Naive thymus-derived CD8-positive, alpha-beta T cell (primary cell): ENCODE results near the gene KRTAP12-1. TPM values are rescaled to one million over a fixed set of nuclear protein-coding genes. Genes with fewer than 3 reads are reported as not detected.
A peak's percentile ranks its signal among the peaks of the same experiment; 100 is the strongest.

ENCODE experiments used
- ATAC-seq, 2 donors: fragments of 150-1000 bp; cut with Tn5 transposase in 1 of 2; sonication (Bioruptor Pico), chemical (Tn5 transposase) in 1 of 2; 1 replicate in 1 of 2; 2 replicates in 1 of 2; pipeline ENCODE4 v1.10.0; 2021; ENCODE audit warnings: mild to moderate bottlenecking in 2 of 2, moderate library complexity in 2 of 2
- POLR2A ChIA-PET: fragments of 350-600 bp; sonication (Branson Sonifier 250); formaldehyde crosslinking; loops from one replicate; lab custom pipeline; 2021; ENCODE audit warnings: antibody characterized with exemption; lab: Charles Lee
- DNase-seq, 10 donors: peaks; one replicate each; pipeline versions ENCODE4 v3.0.0 to v3.0.0-alpha.2; 2020 to 2022
- H3K27ac Mint-ChIP-seq, 10 donors: one replicate each; pipeline ENCODE4 v1.8.0; 2020 to 2022; ENCODE audit warnings: mild to moderate bottlenecking in 10 of 10, mixed read lengths in 10 of 10, moderate library complexity in 4 of 10, inconsistent platforms in 1 of 10
- H3K27me3 Mint-ChIP-seq, 5 donors: one replicate each; pipeline ENCODE4 v1.8.0; 2021 to 2022; ENCODE audit warnings: mixed read lengths in 5 of 5
- H3K36me3 Mint-ChIP-seq, 3 donors: one replicate each; pipeline ENCODE4 v1.8.0; 2020 to 2022; ENCODE audit warnings: mixed read lengths in 3 of 3, mild to moderate bottlenecking in 2 of 3, inconsistent platforms in 1 of 3
- H3K4me1 Mint-ChIP-seq, 4 donors: one replicate each; pipeline ENCODE4 v1.8.0; 2021 to 2022; ENCODE audit warnings: mixed read lengths in 4 of 4
- H3K4me3 Mint-ChIP-seq, 10 donors: one replicate each; pipeline ENCODE4 v1.8.0; 2020 to 2022; ENCODE audit warnings: mild to moderate bottlenecking in 10 of 10, mixed read lengths in 10 of 10, moderate library complexity in 6 of 10, inconsistent platforms in 1 of 10
- H3K9me3 Mint-ChIP-seq, 9 donors: one replicate each; pipeline ENCODE4 v1.8.0; 2020 to 2022; ENCODE audit warnings: mixed read lengths in 9 of 9, mild to moderate bottlenecking in 3 of 9, inconsistent platforms in 1 of 9, moderate library complexity in 1 of 9
- polyA plus RNA-seq, 3 donors: library from polyadenylated mRNA; unstranded; fragments of 300-500 nt; fragmentation: Illumina TruSeq; gene quantifications; one replicate each; pipeline ENCODE4 v1.2.3, GENCODE V29; 2021
- total RNA-seq, 8 experiments: library from RNA in 2 of 8; stranded (reverse) in 2 of 8; gene quantifications; one replicate each; pipeline ENCODE4 v1.2.3 and lab custom pipeline; 2021 to 2026

Gene KRTAP12-1
- total and polyA plus RNA-seq, 5 experiments from 2014 or later: not detected

- DNase-seq (peak in 1 of 10 donors; percentile 15), ATAC-seq (no peak)
- Mint-ChIP-seq H3K4me1 (peaks cover 21 to 48% (median 37%) of the 10 kb centered on the region in 4 donors), H3K9me3 (peaks cover 0 to 16% (median 5%) of the 10 kb centered on the region in 9 donors), H3K27ac (peak overlapping the region in 3 of 10 donors; percentile 10 to 57 (median 34)), H3K36me3 (peaks cover 5 to 7% (median 7%) of the 10 kb centered on the region in 3 donors), H3K27me3 (peaks cover 43 to 100% (median 60%) of the 10 kb centered on the region in 5 donors), H3K4me3 (peak overlapping the region in 8 of 10 donors; percentile 39 to 80 (median 71))
- POLR2A ChIA-PET: interaction anchor here (1.0 to 1.2 kb wide), 3 partner anchors 13 to 163 kb away, joined by 3 to 5 read pairs (median 4); no protein-coding TSS in a partner anchor
Measured at GRCh38 chr21:44710294-44710665, 28.3 kb upstream of the KRTAP12-1 start.

- Mint-ChIP-seq H3K36me3 (peaks cover 7 to 8% (median 7%) of the 10 kb centered on the region in 3 donors), H3K9me3 (peaks cover 0 to 22% (median 8%) of the 10 kb centered on the region in 9 donors), H3K4me1 (peaks cover 18 to 42% (median 33%) of the 10 kb centered on the region in 4 donors), H3K27me3 (peaks cover 42 to 100% (median 61%) of the 10 kb centered on the region in 5 donors), H3K4me3 (peak overlapping the region; percentile 1 to 79 (median 67)), H3K27ac (peak overlapping the region in 5 of 10 donors; percentile 9 to 70 (median 51))
- POLR2A ChIA-PET: interaction anchor here (1.0 to 1.2 kb wide), 2 partner anchors 14 to 162 kb away, joined by 4 to 5 read pairs; no protein-coding TSS in a partner anchor
- DNase-seq (peak in 3 of 10 donors; percentile 18 to 36 (median 21)), ATAC-seq (peak; percentile 64 to 74)
Measured at GRCh38 chr21:44709426-44710293, 27.7 kb upstream of the KRTAP12-1 start.

- peaks cover 14 to 40% (median 31%) of the 10 kb centered on the region in 4 donors for H3K4me1 Mint-ChIP-seq
- peak overlapping the region in 9 of 10 donors; percentile 1 to 79 (median 67) for H3K4me3 Mint-ChIP-seq
- POLR2A ChIA-PET: interaction anchor here (1.0 to 1.2 kb wide), 3 partner anchors 9 to 161 kb away, joined by 3 to 5 read pairs (median 4); no protein-coding TSS in a partner anchor
- H3K9me3 Mint-ChIP-seq: peaks cover 0 to 26% (median 8%) of the 10 kb centered on the region in 9 donors
- ATAC-seq: no peak
- H3K27me3 Mint-ChIP-seq: peaks cover 45 to 100% (median 61%) of the 10 kb centered on the region in 5 donors
- H3K27ac Mint-ChIP-seq: peak overlapping the region in 4 of 10 donors; percentile 16 to 70 (median 52)
- no peak for DNase-seq
- peaks cover 7 to 8% (median 7%) of the 10 kb centered on the region in 3 donors for H3K36me3 Mint-ChIP-seq
Measured at GRCh38 chr21:44708866-44709425, 27.0 kb upstream of the KRTAP12-1 start.

GRCh38 chr21:44708213-44708865, 26.4 kb upstream of the KRTAP12-1 start:
- ATAC-seq (no peak), DNase-seq (no peak)
- peak overlapping the region in 2 of 10 donors; percentile 21 to 51 for H3K27ac Mint-ChIP-seq
- H3K36me3 Mint-ChIP-seq: peaks cover 7 to 8% (median 7%) of the 10 kb centered on the region in 3 donors
- peaks cover 14 to 40% (median 31%) of the 10 kb centered on the region in 4 donors for H3K4me1 Mint-ChIP-seq
- H3K4me3 Mint-ChIP-seq: peak overlapping the region in 8 of 10 donors; percentile 5 to 67 (median 38)
- POLR2A ChIA-PET: interaction anchor here (1.2 kb wide), 1 partner anchor 9 kb away, joined by 3 read pairs; no protein-coding TSS in a partner anchor
- peaks cover 0 to 26% (median 8%) of the 10 kb centered on the region in 9 donors for H3K9me3 Mint-ChIP-seq
- peaks cover 39 to 100% (median 57%) of the 10 kb centered on the region in 5 donors for H3K27me3 Mint-ChIP-seq

- Mint-ChIP-seq H3K4me1 (peaks cover 18 to 42% (median 30%) of the 10 kb centered on the region in 4 donors), H3K9me3 (peaks cover 0 to 26% (median 8%) of the 10 kb centered on the region in 9 donors), H3K27ac (no peak overlapping the region), H3K4me3 (peak overlapping the region in 1 of 10 donors; percentile 21), H3K36me3 (peaks cover 7 to 8% (median 7%) of the 10 kb centered on the region in 3 donors), H3K27me3 (peaks cover 38 to 100% (median 63%) of the 10 kb centered on the region in 5 donors)
- POLR2A ChIA-PET: no interaction called here
- DNase-seq: no peak
- ATAC-seq: no peak
Measured at GRCh38 chr21:44706706-44707581, 25.0 kb upstream of the KRTAP12-1 start.

- DNase-seq (no peak), ATAC-seq (no peak)
- Mint-ChIP-seq H3K4me3 (peak overlapping the region in 3 of 10 donors; percentile 21 to 36 (median 34)), H3K9me3 (peaks cover 0 to 26% (median 8%) of the 10 kb centered on the region in 9 donors), H3K27me3 (peaks cover 40 to 100% (median 60%) of the 10 kb centered on the region in 5 donors), H3K27ac (peak overlapping the region in 2 of 10 donors; percentile 8 to 46), H3K36me3 (peaks cover 6 to 8% (median 7%) of the 10 kb centered on the region in 3 donors), H3K4me1 (peaks cover 16 to 39% (median 27%) of the 10 kb centered on the region in 4 donors)
- POLR2A ChIA-PET: no interaction called here
Measured at GRCh38 chr21:44706026-44706705, 24.2 kb upstream of the KRTAP12-1 start.

GRCh38 chr21:44704636-44705001, 22.7 kb upstream of the KRTAP12-1 start:
- POLR2A ChIA-PET: no interaction called here
- H3K27me3 Mint-ChIP-seq: peaks cover 38 to 95% (median 63%) of the 10 kb centered on the region in 5 donors
- no peak for ATAC-seq
- H3K27ac Mint-ChIP-seq: peak overlapping the region in 1 of 10 donors; percentile 31
- peaks cover 6 to 8% (median 7%) of the 10 kb centered on the region in 3 donors for H3K36me3 Mint-ChIP-seq
- H3K4me3 Mint-ChIP-seq: no peak overlapping the region
- peaks cover 7 to 28% (median 16%) of the 10 kb centered on the region in 4 donors for H3K4me1 Mint-ChIP-seq
- no peak for DNase-seq
- H3K9me3 Mint-ChIP-seq: peaks cover 0 to 26% (median 8%) of the 10 kb centered on the region in 9 donors

- no peak for DNase-seq
- no peak overlapping the region for H3K27ac Mint-ChIP-seq
- H3K9me3 Mint-ChIP-seq: peaks cover 0 to 25% (median 8%) of the 10 kb centered on the region in 9 donors
- peaks cover 37 to 95% (median 60%) of the 10 kb centered on the region in 5 donors for H3K27me3 Mint-ChIP-seq
- no peak overlapping the region for H3K4me3 Mint-ChIP-seq
- POLR2A ChIA-PET: no interaction called here
- ATAC-seq: no peak
- peaks cover 5 to 8% (median 7%) of the 10 kb centered on the region in 3 donors for H3K36me3 Mint-ChIP-seq
- H3K4me1 Mint-ChIP-seq: peaks cover 2 to 27% (median 15%) of the 10 kb centered on the region in 4 donors
Measured at GRCh38 chr21:44703731-44704635, 22.0 kb upstream of the KRTAP12-1 start.

GRCh38 chr21:44702973-44703730, 21.2 kb upstream of the KRTAP12-1 start:
- Mint-ChIP-seq H3K4me1 (peaks cover 2 to 26% (median 13%) of the 10 kb centered on the region in 4 donors), H3K4me3 (no peak overlapping the region), H3K36me3 (peaks cover 5 to 8% (median 7%) of the 10 kb centered on the region in 3 donors), H3K9me3 (peaks cover 0 to 23% (median 8%) of the 10 kb centered on the region in 9 donors), H3K27ac (peak overlapping the region in 1 of 10 donors; percentile 91), H3K27me3 (peaks cover 41 to 95% (median 59%) of the 10 kb centered on the region in 5 donors)
- DNase-seq (no peak), ATAC-seq (no peak)
- POLR2A ChIA-PET: no interaction called here
